Activated CD8-positive, alpha-beta memory T cell treated with anti-CD3 and anti-CD28 coated beads, Interleukin-2, amount 50 U/mL, for 4 hours (primary cell): ENCODE data around the gene GTPBP1.

Experiments used
- DNase-seq: peaks from one replicate; pipeline ENCODE4 v3.0.0-alpha.2; 2020

GTPBP1 gene

DNA sequence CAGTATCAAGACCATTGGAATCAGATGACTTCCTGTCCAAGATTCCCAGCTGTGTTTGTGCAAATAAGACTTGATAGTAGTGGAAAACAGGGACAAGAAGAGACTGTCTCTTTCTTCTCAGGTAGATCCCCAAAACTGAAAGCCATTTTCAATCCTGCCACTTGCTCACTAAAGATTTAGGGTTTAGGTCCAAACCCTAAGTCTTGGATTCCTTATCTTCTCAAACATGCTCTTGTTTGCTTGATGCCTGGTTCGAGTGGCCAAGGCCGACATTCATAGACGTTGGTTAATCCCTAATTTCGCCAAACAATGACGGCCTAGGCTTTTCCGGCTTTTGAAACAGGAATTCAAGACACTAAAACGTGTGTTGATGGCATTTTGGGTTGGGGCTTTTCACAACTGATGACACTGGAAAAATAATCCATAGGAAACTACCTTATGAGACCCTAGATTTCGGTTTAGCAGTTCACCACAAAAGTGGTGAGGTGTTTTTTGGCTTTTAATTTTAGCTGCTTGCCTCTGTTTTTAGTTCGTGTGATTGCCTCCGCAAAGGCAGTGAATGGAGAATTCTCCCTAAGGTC, 1.0 kb upstream of the GTPBP1 start:
- no peak for DNase-seq

GRCh38 chr22:38706101-38706900, 557 bp downstream of the GTPBP1 start:
- DNase-seq = peak; percentile 52

GRCh38 chr22:38706901-38707195, 1.1 kb downstream of the GTPBP1 start:
- DNase-seq = no peak

DNA sequence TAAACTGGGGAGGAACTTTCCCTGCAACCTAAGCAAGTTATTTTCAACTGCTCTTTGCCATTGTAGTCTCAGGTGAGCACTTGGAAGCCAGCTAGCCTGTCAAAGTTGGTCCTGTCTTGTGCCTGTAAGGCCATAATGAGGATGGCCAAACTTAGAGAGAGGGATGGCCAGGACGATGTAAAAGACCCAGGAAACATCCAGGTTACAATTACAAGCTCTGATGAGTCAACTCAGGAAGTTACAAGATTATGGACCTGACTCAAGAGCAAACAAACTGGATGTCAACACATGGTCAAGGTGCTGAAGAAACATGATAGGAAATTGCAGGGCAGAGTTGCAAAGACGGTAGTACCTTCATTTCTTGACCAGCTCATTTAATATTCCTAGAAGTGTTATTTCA, 1.6 kb downstream of the GTPBP1 start:
- DNase-seq = no peak

GRCh38 chr22:38707984-38708383, 2.2 kb downstream of the GTPBP1 start:
- DNase-seq = no peak

DNA sequence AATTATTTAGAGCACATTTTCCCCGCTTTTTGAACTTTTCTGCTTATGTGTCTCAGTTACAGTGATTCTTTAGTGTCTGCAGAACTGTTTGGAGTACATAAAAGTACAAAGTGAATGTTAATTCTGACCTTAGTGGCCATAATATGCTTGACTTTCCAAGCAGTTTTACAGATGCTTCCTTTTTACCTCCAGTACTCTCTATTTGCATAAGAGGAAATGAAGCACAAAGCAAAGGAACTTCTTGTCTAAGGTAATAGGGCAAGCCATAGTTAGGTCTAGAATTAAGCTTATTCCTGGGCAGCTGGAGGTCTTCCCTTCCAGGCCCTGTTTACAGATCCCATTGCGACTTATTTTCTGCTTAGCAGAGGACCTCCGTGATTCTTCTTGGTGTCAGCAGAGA, 3.6 kb downstream of the GTPBP1 start:
- no peak for DNase-seq

GRCh38 chr22:38710351-38710750, 4.6 kb downstream of the GTPBP1 start:
- no peak for DNase-seq

DNA sequence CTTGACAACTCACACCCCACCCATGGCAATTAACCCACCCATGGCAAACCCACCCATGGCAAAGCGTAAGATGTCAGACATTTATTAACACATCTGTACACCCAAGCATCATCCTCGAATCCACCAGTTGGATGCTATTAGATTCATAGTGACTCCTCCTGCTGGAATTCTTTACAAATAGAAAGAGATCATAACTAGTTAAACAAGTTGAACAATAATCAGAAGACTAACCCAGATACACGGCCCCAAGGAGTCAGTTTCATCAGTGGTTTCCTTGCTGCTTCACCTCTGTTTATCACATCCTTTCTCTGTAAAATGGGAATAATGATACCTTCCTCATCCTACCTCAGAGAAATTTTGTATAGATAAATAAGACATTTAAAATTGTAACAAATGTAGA, 5.1 kb downstream of the GTPBP1 start:
- no peak for DNase-seq

DNA sequence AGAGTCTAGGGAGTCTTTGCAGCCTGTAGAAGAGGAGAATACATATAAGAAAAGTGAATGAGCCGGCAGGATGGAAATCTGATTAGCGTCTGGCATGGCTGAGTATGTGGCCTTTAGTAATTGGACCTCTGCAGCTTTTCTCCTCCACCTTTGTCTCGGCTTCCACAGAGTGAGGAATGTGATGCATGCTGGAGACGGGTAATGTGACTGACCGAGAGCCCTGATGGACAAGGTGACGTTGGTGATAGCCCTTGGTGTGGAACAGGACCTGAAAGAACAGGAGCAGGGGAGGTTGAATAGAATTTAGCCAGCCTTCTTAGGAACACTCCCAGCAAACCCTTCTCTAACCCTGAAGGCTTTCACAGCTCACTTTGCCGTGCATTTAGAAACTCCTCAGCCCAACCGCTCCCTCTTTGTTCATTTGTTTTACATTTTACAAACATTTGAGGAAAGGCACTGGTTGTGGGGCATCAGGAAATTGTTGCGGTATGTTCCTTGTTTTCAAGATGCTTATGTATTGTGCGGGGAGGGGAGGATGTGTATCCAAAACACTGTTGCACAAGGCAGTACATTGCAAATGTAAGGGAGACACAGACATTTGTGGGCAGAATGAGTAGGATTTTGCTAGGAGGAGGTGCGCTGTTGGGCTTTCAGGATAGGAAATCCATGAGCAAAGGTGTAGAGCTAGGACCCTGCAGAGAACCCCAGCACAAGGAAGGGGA, 6.9 kb downstream of the GTPBP1 start:
- DNase-seq = no peak

GRCh38 chr22:38713921-38714320, 8.2 kb downstream of the GTPBP1 start:
- DNase-seq = no peak

- DNase-seq = no peak
Observed at GRCh38 chr22:38715176-38715764, 9.5 kb downstream of the GTPBP1 start.

GRCh38 chr22:38715852-38716251, 10.1 kb downstream of the GTPBP1 start:
- DNase-seq = no peak

DNA sequence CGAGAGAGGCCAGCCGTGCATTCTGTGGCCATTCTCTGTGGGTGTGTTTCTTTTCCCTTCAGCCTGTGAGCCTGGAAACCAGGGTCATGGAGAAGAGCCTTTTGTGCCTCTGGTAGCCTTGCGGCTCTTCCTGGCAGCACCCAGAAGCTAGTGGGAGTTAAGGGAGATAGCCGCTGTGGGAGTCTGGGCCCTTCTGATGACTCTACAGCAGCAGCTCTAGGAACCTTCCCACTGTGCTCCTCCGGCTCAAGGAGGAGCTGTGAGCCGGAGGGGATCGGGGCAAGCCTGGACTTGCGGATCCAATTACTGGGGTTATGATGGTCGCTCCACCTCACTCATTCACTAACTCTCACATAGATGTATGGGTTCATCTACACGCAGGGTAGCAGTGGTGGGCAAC, 10.5 kb downstream of the GTPBP1 start:
- DNase-seq = no peak

DNA sequence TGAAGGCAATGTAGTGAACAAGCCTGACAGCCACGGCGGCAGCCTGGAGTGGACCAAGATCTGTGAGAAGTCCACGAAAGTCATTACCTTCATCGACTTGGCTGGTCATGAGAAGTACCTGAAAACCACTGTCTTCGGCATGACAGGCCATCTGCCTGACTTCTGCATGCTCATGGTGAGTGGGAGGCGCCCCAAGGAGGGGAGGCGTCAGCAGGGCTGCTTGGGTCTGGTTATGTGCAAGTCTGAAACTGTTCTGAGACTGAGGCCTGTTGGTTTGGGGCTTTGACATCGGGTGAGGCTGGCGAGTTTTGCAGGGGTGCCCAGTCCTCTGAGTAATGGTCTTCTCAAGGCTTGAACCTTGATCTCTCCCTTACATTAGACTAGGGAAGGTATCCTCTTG, 11.1 kb downstream of the GTPBP1 start:
- no peak for DNase-seq

- no peak for DNase-seq
Observed at GRCh38 chr22:38717244-38717643, 11.5 kb downstream of the GTPBP1 start.

GRCh38 chr22:38718414-38718813, 12.7 kb downstream of the GTPBP1 start:
- DNase-seq = no peak

DNA sequence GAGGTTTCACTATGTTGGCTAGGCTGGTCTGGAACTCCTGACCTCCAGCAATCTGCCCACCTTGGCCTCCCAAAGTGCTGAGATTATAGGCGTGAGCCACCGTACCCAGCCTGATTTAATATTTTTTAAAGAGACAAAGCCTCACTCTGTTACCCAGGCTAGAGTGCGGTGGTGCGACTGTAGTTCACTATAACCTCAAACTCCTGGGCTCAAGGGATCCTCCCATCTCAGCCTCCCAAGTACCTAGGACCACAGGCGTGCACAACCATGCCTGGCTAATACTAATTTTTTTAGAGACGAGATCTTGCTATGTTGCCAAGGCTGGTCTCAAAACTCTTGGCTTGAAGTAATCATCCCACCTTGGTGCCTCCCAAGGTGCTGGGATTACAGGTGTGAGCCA, 13.5 kb downstream of the GTPBP1 start:
- DNase-seq = no peak

DNA sequence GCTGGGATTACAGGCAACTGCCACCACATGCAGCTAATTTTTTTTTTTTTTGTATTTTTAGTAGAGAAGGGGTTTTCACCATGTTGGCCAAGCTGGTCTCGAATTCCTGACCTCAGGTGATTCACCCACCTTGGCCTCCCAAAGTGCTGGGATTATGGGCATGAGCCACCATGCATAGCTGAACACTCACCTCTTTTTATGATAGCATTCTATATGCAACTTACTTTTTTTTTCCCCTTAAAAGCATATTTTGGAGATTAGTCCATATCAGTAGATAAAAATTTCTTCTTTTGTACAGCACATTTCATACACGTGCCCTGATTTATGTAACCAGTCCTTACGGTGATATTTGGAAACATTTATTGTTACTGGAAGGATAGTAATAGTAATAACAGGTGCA, 14.6 kb downstream of the GTPBP1 start:
- DNase-seq = no peak

GRCh38 chr22:38721551-38721950, 15.8 kb downstream of the GTPBP1 start:
- no peak for DNase-seq

DNA sequence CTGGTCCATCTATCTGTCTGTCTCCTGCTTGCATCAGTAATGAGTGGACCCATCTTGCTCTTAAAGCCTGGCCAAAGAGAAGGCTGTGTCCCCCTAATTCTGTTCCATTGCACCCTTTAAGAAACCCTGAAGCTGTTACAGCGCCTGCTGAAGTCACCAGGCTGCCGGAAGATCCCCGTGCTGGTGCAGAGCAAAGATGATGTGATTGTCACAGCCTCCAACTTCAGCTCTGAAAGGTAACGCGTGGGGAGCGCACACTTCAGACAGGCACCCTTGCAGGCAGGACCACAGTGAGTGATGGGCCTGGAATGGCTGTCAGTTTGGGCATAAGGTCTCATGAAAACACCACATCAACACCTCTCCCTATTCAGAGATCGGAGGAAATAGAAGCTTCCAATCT, 18.4 kb downstream of the GTPBP1 start:
- no peak for DNase-seq

DNA sequence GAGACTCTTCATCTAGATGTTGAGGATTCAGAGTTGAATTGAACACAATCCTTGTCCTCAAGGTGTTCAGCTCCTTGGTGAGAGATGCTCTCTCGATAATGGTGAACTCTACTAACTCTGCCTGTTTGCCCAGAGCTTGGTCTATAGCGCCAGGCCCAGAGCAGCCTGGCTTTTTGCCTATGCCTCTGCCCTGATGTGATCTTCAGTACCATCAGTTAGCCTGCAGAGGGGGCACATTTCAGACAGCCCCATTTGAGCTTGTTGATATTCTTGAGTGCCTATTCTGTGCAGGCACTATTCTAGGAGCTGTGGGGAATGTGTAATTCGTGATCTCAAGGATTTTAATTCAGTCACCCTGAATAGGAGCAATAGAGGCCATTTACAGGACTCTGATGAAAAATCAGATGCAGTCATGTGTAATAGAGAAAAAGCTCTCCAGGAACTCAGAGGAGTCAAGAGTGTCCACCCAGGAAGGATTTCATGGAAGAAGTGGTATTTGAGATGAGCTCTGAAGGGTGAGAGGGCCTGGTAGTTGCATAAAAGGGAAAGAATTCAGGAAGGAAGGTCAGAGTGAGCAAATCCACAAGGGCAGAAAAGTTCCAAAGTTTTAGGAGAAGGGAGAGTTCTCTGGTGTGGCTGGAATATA, 19.3 kb downstream of the GTPBP1 start:
- DNase-seq = no peak

DNA sequence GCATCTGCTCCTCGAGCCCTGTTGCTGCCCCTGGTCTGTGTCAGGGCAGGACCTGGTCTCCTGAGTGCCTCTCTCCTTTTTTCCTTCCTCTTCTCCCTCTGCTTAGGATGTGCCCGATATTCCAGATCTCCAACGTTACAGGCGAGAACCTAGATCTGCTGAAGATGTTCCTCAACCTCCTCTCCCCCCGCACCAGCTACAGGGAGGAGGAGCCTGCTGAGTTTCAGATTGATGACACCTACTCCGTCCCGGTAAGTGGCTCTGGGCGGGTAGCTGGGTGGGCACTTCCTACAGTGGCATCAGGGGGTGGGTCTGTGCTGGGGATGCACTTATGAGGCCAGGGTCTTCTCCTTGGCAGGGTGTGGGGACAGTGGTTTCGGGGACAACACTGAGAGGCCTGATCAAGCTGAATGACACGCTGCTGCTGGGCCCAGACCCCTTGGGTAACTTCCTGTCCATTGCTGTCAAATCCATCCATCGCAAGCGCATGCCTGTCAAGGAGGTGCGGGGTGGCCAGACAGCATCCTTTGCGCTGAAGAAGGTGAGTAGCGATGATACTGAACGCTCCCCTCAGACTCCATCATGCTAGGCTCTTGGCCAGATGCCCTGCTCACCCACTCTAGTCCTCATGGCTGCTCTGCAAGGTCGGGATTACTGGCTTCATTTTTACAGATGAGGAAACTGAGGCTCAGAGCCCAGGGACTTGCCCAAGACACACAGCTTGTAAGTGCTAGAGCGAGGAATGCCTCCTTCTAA, 20.3 kb downstream of the GTPBP1 start:
- DNase-seq = no peak

DNA sequence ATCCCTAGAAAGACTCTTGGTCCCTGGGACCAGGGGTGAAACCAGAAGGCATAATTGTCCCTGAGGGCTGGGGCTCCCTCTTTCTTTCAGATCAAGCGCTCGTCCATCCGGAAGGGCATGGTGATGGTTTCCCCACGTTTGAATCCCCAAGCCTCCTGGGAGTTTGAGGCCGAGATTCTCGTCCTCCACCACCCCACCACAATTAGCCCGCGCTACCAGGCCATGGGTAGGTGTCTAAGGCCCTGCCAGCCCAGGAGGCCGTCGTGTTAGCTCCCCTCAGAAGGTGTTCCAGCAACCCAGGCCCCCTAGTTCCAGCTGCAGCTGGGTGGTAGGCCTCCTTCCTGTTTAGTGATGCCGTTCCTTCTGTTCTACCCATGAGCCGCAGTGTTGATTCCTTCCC, 21.4 kb downstream of the GTPBP1 start:
- no peak for DNase-seq
